Activated CD8-positive, alpha-beta memory T cell treated with anti-CD3 and anti-CD28 coated beads for 1 hour (primary cell): ENCODE results near the gene PIP4K2C.
"Not testable (repeated sequence)": the region's sequence is repeated elsewhere in the genome, so short reads cannot be mapped to it uniquely, and the experiment has no call there.

ENCODE experiments used
- DNase-seq, 2 donors: peaks; one replicate each; pipeline ENCODE4 v3.0.0-alpha.2; 2020; ENCODE audit warnings: low read depth in 1 of 2; ENCODE audit errors: extremely low read depth in 1 of 2

Gene PIP4K2C

DNA sequence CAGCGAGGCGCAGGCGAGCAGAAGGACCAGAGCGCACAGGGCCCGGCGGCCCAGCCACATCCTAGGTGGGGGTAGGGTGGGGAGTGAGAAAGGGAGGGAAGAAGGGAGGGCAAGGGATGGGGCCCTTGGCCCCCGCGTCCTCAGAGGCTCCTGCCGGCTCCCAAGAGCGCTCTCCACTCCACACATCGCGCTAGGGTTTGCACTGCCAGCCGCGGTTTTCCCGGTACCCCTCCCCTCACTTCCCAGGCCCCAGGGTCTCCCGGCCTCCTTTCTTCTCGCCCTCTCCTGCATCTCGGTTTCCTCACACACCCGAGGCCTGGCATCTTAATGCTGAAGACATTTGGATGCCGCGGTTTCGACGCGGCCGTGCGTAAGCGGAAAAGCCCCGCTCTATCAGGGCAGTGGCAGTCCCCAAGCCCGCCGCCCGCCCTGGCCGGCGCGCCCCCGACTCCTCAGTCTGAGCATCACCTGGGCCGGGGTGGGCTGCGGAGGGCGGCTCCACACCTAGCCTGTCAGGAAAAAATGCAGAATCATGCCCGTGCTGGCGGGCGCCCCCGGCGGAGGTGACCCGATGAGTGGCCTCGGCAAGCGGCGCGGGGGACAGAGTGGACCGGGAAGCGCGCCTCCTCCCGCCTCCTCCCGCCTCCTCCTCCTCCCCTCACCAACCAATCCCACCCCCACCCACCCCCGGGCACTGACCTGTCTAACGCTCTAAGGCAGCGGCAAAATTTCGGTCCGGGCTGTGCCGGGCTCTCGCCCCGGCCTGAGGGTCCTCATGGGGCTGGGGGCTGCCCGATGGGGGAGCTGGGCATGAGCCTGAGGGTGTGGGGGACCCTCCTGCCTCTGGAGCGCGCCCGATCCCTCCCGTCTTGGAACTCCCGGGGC lies 41.3 kb downstream of the PIP4K2C start:
- no peak for DNase-seq

DNA sequence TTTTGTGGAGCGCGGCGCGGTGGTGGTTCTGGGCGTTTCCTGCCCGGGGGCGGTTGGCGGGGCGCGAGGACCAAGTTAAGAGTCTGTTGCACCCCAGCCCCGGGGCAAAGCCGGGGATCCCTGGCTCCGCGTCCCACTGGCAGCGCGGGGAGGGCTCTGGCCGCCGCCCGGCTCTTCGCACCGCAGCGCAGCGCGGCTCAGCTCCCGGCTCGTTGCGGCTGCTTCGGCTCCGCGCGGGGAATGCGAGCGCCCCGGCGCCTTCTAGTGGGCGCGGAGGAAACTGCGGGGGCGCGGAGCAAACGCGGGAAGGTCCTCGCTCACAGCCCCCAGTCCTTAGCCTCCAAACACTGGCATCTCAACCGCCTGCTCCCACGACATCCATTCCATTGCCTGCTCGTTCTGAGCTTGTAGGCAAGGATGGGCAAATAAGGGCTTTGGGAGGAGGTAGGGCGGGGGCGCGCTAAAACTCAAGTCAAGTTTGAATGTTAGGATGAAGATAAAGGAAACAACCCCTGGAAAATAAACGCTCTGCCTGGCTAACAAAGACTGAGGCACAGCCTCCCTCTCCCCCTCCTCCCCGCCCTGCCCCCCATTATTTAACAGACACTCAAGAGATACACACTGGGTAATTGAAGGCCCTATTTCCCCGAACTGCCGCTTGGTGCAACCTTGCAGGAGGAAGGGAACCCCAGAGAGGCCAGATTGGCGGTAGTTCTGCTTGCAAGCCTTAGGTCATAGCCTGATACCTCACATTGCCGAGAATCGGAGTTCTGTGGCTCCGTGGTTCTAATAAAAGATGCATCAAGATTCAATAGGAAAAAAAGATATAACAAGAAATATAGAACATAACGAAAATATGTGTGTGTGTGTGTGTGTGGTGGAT lies 42.2 kb downstream of the PIP4K2C start, which contains the start of gene B4GALNT1:
TSS of gene B4GALNT1 (minus strand) at position 244 of the 883 bp plus-strand sequence. CDS start 1,069 bp downstream, outside the sequence.
- peak in 1 of 2 donors; percentile 51 for DNase-seq

DNA sequence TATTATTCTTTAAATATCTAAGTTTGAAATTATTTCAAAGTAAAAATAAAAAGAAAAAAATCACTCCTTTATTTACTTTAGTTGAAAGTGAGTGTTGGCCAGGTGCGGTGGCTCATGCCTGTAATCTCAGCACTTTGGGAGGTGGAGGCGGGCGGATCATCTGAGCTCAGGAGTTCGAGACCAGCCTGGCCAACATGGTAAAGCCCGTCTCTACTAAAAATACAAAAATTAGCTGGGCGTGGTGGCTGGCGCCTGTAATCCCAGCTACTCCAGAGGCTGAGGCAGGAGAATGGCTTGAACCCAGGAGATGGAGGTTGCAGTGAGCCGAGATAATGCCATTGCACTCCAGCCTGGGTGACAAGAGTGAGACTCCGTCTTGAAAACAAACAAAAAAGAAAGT lies 45.7 kb downstream of the PIP4K2C start:
- not testable (repeated sequence) for DNase-seq

DNA sequence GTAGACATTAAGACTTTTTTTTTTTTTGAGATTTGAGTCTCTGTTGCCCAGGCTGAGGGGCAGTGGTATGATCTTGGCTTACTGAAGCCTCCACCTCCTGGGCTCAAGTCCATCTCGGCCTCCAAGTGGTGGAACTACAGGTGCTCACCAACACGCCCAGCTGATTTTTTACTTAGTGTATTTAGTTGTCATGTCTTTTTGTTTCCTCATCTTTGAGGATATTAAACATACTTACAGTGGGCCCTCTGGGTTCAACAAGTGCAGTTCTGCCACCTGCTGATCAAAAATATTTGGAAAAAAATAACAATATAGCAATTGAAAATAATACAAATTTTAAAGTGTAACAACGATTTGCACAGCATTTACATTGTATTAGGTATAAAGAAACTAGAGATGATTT lies 46.4 kb downstream of the PIP4K2C start:
- no peak for DNase-seq

DNA sequence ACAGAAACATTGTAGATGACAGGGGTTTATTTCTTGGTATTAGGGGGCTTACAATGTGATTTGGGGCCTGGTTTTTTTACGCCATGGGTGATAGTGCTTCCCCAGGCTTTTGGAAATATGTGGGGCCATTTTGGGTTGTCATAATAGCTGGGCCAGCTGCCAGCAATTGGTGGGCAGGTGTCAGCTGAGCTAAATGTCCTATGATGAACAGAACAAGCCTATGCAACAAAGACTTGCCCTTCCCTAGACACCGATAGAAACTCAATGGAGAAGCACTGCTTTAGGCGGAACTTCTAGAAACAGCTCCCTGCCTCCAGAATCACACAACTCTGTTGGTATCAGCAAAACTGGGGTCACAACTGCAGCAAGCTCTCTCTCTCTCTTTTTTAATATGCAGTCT lies 47.1 kb downstream of the PIP4K2C start:
- no peak for DNase-seq

DNA sequence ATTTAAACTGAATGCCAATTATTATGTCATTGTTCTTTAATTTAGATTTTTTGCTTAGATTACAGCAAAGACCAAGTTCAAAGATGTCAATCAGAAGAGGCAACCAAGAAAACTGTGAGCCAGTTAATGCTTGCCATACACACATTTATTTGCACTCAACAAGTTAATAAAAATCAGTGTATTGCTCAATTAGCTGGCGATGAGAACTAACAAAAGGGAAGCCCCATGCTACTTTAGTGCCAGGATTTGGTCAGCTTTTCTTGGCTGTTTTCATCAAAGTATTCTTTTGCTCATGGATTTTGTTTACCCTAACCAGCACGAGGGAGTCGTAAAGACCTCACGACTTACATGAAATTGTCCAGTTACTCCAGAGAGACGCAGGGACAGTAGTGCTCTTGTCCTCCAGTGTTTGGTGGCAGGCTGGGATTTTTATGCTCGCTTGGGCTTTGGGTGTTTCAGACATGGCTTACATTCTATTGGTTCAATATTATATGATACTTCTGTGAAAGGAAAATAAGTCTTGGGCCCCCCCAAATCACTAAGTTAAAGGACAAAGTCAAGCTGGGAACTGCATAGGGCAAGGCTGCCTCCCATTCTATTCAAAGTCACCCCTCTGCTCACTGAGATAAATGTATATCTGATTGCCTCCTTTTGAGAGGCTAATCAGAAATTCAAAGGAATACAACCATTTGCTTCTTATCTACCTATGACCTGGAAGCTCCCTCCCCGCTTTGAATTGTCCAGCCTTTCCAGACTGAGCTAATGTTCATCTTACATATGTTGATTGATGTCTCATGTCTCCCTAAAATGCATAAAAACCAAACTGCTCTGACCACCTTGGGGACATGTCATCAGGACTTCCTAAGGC lies 49.4 kb downstream of the PIP4K2C start:
- no peak for DNase-seq

DNA sequence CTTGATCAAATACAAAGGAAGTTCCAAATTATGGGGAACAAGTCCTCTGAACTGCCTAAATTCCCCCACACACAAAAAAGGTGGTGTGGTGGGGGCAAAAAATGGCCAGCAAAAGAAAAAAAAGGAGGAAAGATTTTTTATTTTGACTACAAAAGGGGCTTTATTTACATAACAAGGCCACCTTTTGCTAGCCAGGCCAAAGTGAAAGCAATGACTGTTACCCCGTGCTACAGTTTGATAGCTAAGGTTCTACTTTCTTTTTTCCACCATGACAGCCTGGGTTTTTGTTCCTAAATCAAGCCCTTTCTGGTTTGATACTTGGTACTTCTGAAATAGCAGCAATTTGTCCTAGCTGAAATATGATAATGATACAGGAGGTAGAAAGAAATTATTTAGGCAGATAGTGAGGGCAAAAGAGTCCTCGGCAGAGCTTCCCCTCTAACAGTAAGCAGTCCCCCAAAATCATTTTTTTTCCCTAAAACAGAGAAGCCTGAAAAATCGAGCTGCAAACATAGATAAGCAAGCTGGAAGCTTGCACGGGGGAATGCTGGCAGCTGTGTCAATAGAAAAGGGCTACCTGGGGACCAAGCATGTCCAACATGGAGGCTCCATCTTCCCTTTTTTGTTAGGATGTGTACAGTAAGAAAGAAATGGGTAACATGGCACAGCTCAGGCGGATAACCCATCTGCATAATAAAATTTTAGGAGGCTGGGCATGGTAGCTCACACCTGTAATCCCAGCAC lies 50.9 kb downstream of the PIP4K2C start:
- no peak for DNase-seq

DNA sequence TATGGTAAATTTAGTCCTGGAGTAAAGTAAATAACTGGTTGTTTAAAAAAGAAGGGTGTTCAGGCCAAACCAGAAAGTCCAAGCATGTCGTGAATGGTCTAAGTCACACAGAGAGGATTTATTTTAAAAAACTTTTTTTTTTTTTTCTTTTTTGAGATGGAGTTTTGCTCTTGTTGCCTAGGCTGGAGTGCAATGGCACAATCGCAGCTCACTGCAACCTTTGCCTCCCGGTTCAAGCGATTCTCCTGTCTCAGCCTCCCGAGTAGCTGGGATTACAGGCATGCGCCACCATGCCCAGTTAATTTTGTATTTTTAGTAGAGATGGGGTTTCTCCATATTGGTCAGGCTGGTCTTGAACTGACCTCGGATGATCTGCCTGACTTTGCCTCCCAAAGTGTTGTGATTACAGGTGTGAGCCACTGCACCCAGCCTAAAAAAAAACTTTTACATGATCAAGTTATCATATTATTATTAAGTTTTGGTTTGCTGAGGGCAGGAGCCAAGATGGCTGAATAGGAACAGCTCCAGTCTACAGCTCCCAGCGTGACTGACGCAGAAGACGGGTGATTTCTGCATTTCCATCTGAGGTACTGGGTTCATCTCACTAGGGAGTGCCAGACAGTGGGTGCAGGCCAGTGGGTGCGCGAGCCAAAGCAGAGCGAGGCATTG lies 55.1 kb downstream of the PIP4K2C start:
- DNase-seq: not testable (repeated sequence)

DNA sequence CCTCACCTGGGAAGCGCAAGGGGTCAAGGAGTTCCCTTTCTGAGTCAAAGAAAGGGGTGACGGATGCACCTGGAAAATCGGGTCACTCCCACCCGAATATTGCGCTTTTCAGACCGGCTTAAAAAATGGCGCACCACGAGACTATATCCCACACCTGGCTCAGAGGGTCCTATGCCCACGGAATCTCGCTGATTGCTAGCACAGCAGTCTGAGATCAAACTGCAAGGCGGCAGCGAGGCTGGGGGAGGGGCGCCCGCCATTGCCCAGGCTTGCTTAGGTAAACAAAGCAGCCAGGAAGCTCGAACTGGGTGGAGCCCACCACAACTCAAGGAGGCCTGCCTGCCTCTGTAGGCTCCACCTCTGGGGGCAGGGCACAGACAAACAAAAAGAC lies 55.7 kb downstream of the PIP4K2C start:
- DNase-seq: not testable (repeated sequence)
